Eye (tissue), 1 donor: ENCODE results near the gene DNAJC4.

Experiments used
- DNase-seq: peaks from one replicate; pipeline ENCODE4 v3.0.0-alpha.2; 2015

The DNAJC4 gene

DNA sequence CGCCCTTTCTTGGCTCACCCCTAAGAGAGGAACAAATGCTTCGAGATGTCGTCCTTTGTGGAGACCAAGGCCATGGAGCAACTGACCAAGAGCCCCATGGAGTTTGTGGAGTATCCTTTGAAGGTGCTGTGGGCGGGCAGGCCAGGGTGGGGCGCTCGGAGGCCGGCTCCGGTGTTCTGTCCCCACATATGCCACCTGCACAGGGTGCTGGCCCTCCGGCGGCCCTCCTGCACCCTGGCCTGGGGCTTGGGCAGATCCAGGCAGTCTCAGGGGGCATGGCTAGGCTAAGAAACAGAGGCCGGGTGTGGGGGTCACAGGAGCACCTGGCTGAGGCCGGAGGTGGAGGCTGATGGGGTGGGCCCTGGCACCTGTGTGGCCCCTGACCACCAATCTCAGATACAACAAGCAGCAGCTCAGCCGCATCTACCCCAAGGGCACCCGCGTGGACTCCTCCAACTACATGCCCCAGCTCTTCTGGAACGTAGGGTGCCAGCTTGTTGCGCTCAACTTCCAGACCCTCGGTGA is 31.3 kb downstream of the DNAJC4 start:
- DNase-seq: no peak

DNA sequence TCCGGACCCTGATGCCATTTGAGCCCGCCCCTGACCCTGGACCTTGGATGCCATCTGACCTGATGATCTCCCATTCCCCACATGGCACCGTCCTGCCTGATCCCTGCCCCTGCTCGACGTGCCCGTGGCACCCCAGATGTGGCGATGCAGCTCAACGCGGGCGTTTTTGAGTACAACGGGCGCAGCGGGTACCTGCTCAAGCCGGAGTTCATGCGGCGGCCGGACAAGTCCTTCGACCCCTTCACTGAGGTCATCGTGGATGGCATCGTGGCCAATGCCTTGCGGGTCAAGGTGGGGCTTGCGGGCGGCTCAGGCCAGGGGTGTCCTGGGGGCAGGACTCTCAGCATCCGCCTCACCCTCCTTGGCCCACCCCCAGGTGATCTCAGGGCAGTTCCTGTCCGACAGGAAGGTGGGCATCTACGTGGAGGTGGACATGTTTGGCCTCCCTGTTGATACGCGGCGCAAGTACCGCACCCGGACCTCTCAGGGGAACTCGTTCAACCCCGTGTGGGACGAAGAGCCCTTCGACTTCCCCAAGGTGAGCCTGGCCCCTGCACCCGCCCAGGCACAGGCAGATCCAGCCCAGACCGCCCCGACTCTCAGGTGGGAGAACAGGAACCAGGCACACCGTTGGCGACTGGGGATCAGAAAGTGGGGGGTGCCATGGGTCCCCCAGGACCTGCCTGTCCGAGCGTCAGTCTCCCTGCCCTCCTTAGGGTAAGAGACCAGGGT is 32.1 kb downstream of the DNAJC4 start:
- no peak for DNase-seq

DNA sequence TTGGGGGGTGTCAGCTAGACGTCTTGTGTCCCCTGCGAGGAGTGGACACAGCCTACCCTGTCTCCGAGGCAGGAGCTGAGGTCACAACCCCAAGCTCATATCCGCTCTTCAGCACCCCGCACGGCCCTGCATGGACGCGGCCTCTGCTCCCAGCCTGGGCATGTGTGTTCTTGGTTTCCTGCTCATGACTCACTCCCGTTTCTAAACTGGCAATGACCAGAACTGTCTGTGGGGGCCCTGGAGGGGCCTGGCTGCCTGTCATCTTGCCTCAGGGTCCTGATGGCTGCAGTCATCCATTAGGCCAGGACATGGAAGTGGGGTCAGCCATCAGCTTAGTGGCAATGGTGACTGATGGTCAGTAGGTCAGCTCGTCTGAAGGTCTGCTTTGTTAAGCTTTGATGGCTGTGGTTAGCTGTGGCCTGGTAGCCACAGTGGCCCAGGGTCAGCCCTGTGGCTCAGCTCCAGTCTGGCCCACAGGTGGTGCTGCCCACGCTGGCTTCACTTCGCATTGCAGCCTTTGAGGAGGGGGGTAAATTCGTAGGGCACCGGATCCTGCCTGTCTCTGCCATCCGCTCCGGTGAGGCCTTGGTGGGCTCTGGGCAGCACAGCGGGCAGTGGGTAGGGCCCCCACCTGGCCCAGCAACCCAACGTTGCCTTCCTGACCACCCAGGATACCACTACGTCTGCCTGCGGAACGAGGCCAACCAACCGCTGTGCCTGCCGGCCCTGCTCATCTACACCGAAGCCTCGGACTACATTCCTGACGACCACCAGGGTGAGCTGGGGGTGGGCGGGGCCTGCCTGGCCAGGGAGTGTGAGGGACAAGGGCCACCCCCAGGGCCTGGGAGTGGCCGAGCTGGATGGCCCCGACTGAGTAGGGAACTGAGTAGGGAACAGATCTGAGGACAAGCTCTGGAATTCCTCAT is 32.9 kb downstream of the DNAJC4 start:
- peak; percentile 82 for DNase-seq

- no peak for DNase-seq
These were observed 33.6 kb downstream of the DNAJC4 start for GRCh38 chr11:64263947-64264317.

DNA sequence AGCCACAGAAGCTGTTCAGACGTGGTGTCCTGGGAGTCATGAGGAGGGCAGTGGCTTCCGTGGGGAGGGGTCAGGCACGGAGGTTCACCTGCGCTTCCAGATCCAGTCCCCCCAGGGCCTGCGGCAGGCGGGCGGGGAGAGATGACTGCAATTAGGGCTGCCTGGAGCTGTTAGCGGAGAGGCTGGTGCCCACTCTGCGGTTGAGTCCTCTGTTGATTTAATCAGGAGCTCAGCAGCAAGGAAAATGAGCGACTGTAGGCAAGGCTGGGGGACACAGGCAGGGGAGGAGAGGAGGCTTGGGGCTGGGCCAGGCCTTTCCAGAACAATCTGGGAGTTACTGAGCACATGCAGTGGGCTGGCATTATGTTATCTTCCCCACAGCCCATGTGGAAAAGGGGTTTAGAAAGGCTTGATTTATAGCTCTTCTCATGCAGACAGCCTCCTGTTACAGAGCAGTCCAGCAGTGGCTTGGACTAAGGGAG is 34.1 kb downstream of the DNAJC4 start:
- peak; percentile 29 for DNase-seq

GRCh38 chr11:64265176-64266160 is 35.1 kb downstream of the DNAJC4 start:
- no peak for DNase-seq

GRCh38 chr11:64266339-64266738 is 36.0 kb downstream of the DNAJC4 start:
- DNase-seq: no peak

- DNase-seq: no peak
These were observed 37.0 kb downstream of the DNAJC4 start for GRCh38 chr11:64267207-64267945.

DNA sequence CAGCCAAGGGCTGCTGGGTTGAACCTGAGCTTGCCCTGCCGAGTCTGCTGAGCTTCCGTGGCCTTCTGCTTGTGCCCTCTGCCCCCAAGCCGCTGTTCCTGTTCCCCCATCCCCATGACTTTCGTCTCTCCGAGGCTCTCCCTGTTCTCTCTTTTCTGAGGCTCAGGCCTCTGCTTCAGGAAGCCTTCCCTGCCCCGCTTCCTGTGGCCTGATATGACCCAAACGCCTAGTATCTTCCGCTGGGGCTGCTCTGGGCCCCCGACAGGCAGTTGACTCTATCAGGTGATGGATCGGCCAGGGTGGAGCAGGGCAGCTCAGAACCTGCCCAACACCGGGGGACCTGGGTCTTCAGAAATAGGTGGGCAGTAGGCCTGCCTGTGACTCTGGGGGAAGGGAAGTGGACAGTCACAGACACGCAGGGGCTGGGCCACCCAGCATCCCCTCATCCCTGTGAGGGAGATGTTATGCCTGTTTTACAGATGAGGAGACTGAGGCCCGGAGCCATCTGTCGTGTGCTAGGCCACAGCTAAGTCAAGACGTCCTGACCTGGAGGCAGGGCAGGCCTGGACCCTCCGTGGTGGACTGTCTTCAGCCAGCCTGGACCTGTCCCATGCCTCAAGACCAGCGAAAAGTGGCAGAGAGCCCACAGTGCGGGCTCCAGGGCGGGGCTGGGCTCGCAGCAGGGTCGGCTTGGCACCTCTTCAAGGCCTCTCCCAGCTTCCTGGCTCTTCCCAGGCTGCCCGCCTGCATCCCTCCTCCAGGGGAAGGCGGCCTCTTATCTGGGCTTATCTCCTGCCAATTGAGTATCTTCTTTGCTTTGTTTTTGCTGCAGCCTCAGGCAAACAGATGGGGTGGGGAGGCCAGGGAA is 37.9 kb downstream of the DNAJC4 start:
- peak; percentile 38 for DNase-seq

GRCh38 chr11:64268893-64269539 is 38.7 kb downstream of the DNAJC4 start:
- peak; percentile 75 for DNase-seq

GRCh38 chr11:64269540-64270220 is 39.3 kb downstream of the DNAJC4 start:
- peak; percentile 100 for DNase-seq

DNA sequence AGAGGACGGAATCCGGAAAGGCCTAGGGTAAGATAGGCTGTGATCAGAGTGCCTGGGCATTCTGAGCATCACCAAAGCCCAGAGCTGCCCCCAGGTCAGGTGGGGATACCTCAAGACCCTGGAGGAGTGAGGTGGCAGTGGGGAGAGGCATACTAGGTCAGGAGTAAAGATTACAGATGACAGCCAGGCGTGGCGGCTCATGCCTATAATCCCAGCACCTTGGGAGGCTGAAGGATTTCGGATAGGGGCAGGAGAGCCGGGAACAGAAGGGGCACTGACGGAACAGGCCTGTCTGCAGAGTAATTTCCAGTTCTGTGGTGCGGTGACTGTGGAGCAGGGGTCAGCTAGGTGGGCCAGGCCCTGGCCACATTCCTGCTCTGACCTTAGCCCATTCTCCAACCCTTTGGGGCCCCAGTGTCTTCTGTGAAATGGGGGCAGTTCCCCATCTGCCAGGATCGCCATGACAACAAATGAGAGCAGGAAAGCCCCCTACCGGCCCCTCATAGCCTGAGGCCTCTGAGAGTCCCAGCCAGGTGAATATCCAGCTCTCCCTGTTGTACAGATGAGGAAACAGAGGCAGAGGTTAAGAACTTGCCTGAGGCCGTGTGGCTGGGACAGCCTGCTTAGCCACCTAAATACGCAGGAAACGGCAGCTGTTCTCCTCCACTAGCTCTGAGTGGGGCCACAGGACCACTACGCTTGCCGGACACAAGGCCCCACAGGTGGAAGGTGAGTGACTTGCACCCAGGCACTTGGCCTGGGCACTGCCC is 44.9 kb downstream of the DNAJC4 start:
- DNase-seq: no peak

GRCh38 chr11:64275841-64276240 is 45.5 kb downstream of the DNAJC4 start:
- DNase-seq: no peak

DNA sequence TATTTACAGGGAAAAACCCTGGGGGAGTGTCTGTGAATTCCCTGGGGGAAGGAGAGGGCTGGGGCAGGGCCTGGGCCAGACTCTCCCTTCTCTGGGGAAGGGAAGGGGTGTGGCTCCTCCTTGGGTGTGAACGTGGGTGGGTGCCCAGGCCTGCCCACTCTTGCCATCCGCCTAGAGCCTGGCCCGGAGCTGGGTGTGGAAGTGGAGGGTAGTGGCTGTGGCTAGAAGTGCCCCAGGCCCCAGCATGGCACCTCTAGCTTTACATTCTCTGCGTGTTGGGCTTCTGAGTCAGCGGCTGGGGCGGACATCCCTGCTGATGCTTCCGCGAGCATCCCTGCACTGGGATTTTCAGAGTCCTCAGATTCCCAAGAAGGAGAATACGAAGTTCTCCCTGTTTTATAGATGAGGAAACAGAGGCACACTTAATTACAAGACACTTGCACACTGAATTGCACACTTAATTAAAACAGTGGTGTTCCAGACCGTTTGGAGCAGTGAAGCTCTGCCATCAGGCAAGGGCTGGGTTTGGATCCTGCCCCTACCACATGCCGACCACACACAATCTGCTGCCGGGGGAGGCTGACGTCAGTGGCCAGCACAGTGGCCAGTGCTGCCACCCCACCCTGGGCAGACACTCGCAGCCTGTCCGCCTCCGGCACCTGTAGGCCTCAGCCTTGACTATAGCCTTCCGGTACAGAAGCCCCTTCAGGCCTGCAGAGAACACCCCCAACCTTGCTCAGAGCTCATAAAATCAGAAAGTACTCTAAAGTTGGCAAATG is 46.5 kb downstream of the DNAJC4 start:
- no peak for DNase-seq

GRCh38 chr11:64278576-64279190 is 48.3 kb downstream of the DNAJC4 start:
- DNase-seq: no peak

DNA sequence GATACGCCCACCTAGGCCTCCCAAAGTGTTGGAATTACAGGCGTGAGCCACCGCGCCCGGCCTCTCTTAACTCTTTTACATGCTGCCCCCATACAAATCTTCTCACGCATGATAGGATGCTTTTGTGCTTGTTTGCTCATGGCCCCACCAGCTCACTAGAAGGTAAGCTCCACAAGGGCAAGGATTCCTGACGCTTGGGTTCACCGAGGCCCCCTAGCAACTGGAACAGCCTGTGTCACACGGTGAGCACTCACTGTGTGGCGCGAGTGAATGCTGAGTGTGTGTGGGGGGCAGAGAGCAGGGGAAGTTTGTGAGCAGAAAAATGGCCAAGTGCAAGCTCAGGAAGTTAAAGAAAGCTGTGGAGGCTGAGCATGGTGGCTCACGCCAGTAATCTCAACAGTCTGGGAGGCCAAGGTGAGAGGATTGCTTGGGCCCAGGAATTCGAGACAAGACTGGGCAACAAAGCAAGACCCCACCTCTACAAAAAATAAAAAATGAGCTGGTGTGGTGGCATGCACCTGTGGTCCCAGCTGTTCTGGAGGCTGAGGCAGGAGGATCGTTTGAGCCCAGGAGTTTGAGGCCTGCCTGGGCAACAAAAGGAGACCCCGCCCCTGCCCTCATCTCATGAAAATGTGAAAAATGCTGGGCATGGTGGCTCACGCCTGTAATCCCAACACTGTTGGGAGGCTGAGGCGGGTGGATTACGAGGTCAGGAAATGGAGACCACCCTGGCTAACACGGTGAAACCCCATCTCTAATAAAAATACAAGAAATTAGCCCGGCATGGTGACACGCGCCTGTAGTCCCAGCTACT is 51.8 kb downstream of the DNAJC4 start:
- DNase-seq: no peak

DNA sequence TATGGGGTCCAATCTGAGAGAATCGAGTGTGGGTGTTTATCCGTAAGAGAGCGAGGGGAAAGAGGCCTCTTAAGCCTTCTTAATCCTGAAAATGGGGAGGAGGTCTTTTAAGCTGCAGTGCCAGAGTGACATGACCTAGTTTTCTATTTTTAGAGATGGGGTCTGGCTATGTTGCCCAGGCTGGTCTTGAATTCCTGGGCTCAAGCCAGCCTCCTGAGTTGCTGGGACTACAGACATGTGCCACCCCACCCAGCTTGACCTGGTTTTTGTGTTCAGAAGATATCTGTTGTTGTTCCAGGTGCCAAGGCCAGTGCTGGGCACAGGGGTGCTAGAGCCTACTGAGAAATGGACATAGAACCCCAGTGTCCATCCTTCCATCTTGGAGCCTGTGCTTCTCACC is 52.7 kb downstream of the DNAJC4 start:
- no peak for DNase-seq
